AG09309 (cell line): ENCODE data around the gene PYHIN1.

Experiments
- DNase-seq: peaks from one replicate; pipeline ENCODE4 v3.0.0-alpha.2; 2010; ENCODE audit warnings: low read depth
- H3K4me3 ChIP-seq: 2 replicates; pipeline ENCODE4 v1.5.1; 2011; ENCODE audit warnings: mild to moderate bottlenecking, low read depth, low read length, moderate library complexity; ENCODE audit not compliant: control insufficient read depth
- TF ChIP-seq, protein P1 (sequence below): IDR thresholded peaks from 2 replicates; pipeline ENCODE4 v1.5.1; 2011; ENCODE audit warnings: mild to moderate bottlenecking, low read depth, low read length, inconsistent platforms; ENCODE audit not compliant: insufficient read depth, control insufficient read depth; ENCODE audit errors: missing control alignments

The PYHIN1 gene

DNA sequence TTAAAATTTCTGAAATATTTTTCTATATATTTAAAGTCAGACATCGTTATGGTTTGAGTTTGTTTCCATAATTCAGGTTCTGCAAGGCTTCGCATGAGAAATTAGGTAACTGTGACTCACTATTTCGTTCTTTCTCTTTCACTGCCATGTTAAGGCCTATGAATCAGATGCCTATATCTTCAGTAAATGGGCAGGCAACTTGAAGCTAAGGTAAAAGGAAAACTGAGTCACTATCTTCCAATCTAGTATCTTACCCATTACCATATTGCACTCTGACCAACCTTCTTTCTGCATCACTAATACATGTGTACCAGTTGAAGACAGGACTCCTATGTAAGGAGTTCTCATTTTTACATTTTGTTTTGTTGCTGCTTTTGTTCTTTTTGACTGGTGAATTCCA, 37.8 kb downstream of the PYHIN1 start:
- no peak overlapping the region for H3K4me3 ChIP-seq
- TF ChIP-seq, protein P1, sequence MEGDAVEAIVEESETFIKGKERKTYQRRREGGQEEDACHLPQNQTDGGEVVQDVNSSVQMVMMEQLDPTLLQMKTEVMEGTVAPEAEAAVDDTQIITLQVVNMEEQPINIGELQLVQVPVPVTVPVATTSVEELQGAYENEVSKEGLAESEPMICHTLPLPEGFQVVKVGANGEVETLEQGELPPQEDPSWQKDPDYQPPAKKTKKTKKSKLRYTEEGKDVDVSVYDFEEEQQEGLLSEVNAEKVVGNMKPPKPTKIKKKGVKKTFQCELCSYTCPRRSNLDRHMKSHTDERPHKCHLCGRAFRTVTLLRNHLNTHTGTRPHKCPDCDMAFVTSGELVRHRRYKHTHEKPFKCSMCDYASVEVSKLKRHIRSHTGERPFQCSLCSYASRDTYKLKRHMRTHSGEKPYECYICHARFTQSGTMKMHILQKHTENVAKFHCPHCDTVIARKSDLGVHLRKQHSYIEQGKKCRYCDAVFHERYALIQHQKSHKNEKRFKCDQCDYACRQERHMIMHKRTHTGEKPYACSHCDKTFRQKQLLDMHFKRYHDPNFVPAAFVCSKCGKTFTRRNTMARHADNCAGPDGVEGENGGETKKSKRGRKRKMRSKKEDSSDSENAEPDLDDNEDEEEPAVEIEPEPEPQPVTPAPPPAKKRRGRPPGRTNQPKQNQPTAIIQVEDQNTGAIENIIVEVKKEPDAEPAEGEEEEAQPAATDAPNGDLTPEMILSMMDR: no peak
- DNase-seq: no peak

DNA sequence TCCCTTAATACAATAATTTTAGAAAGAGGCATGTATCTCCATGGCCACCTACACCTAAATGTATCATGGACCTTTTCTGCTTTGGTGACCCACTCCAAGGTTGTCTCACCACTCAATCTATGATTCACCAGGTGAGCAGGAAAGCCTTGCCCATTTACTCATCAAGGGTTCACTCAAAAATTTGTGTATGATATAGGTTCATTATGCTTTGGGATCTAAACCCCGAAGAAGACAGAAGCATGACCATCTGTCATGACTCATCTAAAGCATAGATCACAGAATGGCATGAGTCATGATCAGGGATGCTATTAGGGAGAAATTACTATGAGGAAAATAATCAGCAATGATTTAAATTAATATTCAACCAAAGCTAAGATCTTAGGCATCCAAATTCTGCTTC, 38.5 kb downstream of the PYHIN1 start:
- no peak for DNase-seq
- no peak overlapping the region for H3K4me3 ChIP-seq
- TF ChIP-seq, protein P1: no peak

DNA sequence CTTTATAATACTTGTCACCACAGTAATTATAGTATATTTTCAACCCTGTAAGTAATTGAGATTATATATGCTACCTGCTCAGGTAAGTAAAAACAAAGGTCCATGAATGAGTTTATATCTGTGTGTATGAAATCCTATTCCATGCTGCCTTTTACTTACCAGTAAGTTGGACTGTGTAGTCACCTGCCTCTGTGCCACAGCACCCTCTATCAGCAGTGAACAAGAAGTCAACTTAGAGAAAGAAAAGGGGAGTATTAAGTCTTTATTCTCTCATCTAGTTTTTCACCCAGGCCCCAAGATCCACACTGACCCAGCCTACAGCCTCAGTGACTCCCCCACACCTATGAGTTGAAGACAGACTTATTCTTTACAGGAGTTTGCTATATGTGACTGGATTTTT, 41.5 kb downstream of the PYHIN1 start:
- no peak for DNase-seq
- TF ChIP-seq, protein P1: no peak
- H3K4me3 ChIP-seq: no peak overlapping the region

DNA sequence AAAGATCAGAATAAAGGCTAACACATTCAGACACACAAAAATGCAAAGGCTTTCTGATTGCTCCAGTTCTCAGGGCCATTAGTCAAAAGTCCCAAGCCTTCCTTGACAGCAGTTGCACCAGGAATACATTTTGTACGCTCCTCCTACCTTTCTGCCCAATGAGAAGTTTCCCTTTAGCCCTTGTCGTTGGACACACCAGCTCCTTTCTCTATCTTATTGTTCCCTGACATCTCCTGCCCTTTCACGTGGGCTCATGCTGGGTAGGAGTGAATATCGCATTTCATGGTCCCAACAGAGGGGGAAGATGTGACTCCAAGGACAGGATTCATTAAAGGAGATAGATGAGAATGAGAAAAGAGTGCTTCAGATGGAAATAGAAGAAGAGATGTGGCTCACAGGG, 44.9 kb downstream of the PYHIN1 start:
- TF ChIP-seq, protein P1: no peak
- no peak for DNase-seq

DNA sequence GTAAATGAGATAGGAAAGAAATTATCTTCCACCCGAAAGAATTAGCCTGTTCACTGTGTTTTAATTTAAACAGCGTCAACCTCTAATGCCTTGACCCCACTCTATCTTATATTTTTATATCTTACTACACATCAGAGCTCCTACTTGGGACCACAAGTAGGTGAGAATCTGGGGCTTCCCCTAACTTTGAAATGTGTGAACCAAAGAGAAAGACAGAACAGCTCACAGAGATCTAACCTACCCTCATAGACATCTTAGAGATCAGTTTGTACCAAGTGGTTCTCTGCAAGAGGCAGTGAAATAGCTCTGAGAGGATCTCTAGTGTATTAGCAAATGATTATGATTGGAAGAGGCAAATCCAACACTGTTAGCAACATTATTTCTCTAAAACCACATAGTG, 47.4 kb downstream of the PYHIN1 start:
- DNase-seq: no peak
- H3K4me3 ChIP-seq: no peak overlapping the region
- TF ChIP-seq, protein P1: no peak

More for the DNA sequence above, 44.9 kb downstream of the PYHIN1 start:
- H3K4me3 ChIP-seq: no peak overlapping the region

DNA sequence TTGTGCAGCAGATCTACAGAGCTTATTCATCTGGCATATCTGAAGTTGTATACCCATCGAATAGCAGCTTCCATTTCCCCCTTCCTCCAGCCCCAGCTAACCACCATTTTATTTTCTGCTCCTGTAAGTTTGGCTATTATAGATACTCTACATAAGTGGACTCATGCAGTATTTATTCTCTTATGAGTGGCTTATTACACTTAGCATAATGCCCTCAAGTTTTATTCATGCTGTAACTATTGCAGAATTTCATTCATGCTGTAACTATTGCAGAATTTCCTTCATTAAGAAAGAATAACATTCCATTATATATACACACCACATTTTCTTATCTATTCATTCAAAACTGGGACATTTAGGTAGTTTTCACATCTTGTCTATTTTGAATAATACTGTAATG, 47.9 kb downstream of the PYHIN1 start:
- no peak for DNase-seq
- H3K4me3 ChIP-seq: no peak overlapping the region
- TF ChIP-seq, protein P1: no peak

DNA sequence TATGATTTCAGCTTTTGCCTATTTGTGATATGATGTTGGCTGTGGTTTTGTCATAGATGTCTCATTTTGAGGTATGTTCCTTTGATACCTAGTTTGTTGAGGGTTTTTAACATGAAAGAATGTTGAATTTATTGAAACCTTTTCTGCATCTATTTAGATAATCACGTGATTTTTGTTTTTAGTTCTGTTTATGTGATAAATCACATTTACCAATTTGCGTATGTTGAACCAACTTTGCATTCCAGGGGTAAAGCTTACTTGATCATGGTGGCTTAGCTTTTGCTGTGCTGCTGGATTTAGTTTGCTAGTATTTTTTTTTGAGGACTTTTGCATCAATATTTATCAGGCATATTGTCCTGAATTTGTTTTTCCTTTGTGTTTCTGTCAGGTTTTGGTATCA, 51.9 kb downstream of the PYHIN1 start:
- no peak for DNase-seq
- TF ChIP-seq, protein P1: no peak
- no peak overlapping the region for H3K4me3 ChIP-seq
